KBM-7 (cell line): ENCODE results near the gene FABP1.

Source experiments
- DNase-seq: peaks from one replicate; pipeline ENCODE4 v3.0.0-alpha.2; 2015
- in situ Hi-C: fragments of 300-500 bp; cut with MboI; formaldehyde crosslinking; loops from 2 replicates; pipeline ENCODE4 v1.14.3; 2020; ENCODE audit warnings: low sequenced_read_pairs, low pct_unique_long_range_greater_than_20kb, mixed read lengths

The FABP1 gene

DNA sequence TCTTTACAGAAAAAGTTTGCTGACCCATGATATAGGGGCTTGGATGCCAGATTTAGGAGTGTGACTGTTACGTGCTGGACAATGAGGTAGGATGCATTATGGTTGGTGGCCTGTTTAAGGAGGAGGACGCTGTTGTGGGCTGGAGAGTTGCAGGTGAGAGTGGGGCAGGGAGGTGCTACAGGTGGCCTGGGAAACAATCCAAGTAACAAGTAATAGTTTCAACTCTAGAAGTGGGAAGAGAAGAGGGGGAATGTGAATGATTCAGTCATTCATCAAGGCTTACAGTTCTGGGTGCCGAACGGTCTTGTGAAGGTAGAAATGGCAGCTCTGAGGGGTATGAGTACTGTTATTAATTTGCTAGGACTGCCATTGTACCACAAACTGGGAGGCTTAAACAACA is 6.2 kb downstream of the FABP1 start:
- in situ Hi-C loops, result no loop called here
- DNase-seq, result no peak

- no peak for DNase-seq
- in situ Hi-C loops, result no loop called here
Observed at GRCh38 chr2:88117973-88118372, 9.9 kb downstream of the FABP1 start.

DNA sequence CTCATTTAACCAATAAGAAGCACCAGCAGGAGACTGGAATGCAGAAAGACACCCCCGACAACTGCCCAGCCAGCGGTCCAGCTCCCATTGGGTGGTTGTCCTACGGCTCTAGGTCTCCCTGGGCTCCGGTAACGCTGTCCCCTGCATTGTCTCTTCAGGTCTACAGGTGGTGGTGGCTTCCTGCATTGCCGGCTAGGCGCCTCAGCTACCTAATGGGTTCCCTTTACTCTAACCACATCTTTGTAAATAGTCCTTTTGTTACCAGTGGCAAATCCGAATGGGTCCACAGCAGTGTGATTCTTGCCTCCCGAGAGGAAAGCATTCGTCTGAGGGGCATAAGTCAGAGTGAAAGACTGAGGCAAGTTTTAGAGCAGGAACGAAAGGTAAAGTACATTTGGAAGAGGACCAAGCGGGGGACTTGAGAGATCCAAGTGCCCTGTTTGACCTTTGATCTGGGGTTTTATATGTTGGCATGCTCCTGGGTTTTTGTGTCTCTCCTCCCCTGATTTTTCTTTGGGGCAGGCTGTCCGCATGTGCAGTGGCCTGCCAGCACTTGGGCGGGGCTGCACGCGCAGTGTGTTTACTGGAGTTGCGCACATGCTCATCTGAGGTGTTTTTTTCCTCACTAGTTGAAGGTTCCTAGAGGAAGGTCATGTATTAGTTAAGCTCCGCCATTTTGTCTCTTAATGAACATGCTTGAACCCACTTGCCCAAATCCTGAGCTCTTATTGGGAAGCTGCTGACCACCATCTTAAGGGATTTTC is 11.0 kb downstream of the FABP1 start:
- in situ Hi-C loops, result no loop called here
- no peak for DNase-seq

- in situ Hi-C loops, result no loop called here
- DNase-seq, result no peak
Observed at GRCh38 chr2:88115825-88116518, 11.9 kb downstream of the FABP1 start.

- in situ Hi-C loops, result no loop called here
Observed at GRCh38 chr2:88114889-88115288, 13.0 kb downstream of the FABP1 start.

DNA sequence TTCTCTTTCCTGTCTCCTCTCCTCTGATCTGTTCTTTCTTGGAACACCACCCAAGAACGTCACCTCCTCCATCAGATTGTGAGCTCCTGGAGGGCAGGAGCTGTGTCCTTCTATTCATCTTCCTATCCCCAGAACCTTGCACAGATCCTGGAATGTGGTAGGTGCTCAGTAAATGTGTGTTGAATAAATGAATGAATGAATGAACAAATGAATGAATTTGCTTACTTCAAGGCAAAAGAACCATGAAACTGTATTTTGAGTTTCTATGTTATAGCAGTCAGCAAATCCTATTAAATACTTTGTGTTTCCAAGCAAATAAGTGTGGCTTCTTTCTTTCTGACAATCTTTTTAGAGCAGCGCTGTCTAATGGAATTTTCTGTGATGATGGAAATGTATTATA is 14.8 kb downstream of the FABP1 start:
- in situ Hi-C loops, result no loop called here
- DNase-seq, result no peak

More at GRCh38 chr2:88114889-88115288, 13.0 kb downstream of the FABP1 start:
- DNase-seq, result no peak

- in situ Hi-C loops, result no loop called here
- DNase-seq, result no peak
Observed at GRCh38 chr2:88110830-88111229, 17.0 kb downstream of the FABP1 start.

DNA sequence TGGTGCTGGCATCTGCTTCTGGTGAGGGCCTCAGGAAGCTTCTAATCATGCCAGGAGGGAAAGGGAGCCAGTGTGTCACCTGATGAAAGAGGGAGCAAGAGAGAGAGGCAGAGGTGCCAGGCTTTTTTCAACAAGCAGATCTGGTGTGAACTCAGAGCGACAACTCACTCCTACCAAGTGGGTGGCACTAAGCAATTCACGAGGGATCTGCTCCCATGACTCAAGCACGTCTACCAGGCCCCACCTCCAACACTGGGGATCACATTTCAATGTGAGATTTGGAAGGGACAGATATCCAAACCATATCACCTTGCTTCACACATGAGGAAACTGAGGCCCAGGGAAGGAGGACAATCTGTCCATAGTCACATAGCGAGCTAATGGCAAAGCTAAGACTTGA is 19.1 kb downstream of the FABP1 start:
- DNase-seq, result no peak
- in situ Hi-C loops, result no loop called here

DNA sequence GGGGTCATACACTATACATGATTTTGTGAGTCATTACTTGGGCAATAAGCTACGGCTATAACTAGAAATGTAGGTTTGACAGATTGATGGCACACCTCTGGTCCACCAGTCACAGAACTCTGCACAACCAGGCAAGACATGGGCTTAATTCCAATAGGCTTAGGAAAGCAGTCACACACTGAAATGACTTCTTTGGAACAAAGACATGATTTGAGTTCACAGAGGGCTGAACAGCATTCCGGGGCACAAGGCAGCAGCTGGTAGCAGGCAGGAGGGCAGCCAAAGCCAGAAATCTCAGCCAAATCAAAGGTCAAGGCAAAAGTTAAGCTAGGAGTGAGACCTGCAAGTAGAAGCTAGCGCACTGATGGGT is 27.4 kb downstream of the FABP1 start:
- no peak for DNase-seq
- in situ Hi-C loops, result no loop called here

- in situ Hi-C loops, result no loop called here
- peak; percentile 38 for DNase-seq
Observed at GRCh38 chr2:88099798-88100488, 27.9 kb downstream of the FABP1 start.

DNA sequence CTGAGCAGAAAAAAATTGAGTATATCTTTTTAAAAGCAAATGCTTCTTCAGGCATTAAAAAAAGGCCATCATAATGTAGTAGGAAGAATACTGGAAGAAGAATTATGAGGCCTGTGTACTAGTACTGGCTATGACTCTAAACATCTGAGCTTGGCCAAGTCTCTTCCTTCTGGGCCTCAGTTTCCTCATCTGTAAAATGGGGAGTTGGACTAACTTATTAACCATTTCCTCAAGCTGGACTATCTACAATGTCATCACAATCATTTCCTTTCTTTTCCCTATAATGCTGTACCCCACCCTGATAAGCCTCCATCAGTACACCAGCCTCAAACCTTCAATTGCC is 29.3 kb downstream of the FABP1 start:
- in situ Hi-C loops, result no loop called here
- no peak for DNase-seq

DNA sequence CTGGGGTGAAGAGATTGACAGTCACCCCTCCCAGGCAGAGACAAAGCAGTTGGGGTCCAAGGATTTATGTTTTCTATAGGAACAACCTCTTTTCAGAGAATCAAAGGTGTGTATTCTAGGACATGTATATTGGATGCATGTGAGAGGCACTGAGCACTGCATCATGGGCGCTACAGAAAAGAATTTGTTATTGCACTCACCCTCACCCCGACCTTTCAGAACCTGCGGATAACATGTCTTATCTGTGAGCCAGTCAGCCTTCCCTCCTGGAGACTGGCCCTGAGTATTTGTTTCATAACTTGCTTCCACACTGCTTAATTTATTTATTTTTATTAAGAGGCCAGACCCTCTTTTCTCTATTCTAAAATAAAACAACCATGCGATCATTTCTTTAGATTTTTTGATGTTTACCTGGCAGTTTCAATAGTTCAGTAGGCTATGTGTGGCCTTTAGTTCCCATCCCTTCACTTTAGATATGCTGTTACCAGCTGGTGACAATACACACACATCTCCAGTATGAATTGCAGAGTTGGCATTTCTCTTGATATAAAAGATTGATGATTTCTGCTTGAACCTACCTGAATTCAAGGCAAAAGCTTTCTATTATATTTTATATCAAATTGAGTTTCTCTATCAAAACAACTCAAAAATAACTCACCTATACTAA is 29.8 kb downstream of the FABP1 start:
- DNase-seq, result no peak
- in situ Hi-C loops, result no loop called here

DNA sequence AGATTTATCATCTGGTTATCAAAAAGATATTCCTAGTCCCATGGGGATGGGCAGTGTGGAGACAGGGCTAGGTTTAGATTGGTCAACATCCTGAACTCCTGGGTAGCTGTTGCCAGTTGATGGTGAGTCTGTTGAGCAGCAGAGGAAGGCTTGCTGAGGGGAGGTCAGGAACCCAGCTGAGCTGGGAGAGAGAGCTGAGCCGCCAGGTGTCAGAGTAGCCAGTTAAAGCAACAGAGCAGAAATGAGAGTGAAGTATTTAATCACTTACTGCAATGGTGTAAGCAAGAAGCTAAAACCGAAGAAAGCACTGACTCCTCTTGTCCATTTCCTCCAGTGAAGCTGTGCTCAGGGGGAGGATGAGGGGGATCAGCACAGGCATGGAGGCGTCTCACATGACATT is 30.7 kb downstream of the FABP1 start:
- in situ Hi-C loops, result no loop called here
- DNase-seq, result no peak

- in situ Hi-C loops, result no loop called here
- DNase-seq, result no peak
Observed at GRCh38 chr2:88096708-88097107, 31.2 kb downstream of the FABP1 start.

DNA sequence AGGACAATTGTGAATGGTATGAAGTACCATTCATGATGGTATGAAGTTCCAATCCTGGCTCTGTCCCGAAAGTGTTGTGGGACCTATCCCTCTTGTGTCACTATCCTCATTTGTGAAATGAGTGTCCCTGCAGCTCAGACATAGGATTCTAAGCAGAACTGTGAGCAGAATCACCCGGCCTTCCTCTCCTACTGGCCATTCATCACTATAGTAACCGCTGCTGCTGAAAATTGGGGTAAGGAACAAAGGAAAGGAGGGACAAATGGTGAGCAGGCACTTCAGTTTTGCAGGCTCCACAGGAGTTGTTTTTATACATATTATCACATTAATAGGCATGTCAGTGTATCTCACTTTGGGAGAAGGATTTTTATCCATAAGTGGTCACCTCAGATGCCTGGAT is 32.8 kb downstream of the FABP1 start:
- DNase-seq, result no peak
- in situ Hi-C loops, result no loop called here

GRCh38 chr2:88092773-88093172 is 35.1 kb downstream of the FABP1 start:
- in situ Hi-C loops, result no loop called here
- no peak for DNase-seq

DNA sequence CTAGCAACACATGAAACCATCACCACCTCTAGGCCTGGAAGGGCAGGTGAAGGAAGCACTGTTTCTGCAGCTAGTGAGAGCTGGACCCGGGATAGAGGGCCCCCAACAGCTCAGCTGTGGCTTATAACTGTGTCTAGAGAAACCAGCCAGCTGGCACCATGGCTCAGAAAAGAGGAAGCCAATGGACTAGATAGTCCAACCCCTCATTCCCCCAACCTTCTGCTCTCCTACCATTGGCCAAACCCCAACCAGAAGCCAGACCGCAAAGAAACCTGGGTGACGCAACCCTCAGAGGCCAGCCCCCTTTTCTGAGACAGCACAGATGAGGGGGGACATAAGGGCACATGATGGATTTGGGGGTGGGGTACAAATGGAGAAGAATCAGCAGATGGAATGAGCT is 35.9 kb downstream of the FABP1 start:
- in situ Hi-C loops, result no loop called here
- peak; percentile 23 for DNase-seq

DNA sequence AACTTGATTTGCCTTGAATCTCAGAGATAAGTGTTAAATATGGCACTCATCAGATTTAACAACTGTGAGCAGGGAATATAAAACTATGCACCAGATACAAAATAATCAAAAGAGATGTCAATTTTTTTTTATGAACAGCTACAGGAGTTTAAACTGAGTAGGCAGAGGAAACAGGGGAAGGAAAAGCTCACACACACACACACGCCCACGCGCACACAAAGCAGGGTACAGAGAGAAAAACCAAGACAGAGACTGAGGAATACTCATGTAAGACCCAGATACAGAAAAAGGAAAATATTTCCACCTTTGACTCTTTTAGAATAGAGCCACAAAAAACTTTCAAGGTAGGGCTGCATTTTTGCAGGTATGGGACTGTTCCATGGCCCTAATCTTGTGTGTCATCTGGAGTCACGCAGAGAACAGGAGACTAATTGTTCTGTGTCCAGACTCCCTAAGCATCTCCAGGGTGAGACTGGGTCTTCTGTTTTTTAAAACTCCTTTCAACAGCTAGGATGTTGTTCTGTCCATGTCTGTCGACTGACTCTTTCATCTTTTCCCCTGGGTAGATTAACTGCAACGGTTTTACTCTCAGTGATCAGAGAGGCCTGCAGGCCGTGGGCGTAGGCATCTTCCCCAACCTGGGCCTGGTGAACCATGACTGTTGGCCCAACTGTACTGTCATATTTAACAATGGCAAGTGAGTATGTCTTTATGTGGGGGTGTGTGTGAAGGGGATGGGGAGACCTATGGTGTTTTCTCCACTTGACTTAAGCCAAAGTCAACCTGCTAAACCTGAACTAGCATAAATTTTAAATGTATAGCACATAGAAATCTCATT is 37.2 kb downstream of the FABP1 start:
- peak; percentile 28 for DNase-seq
- in situ Hi-C loops, result no loop called here

GRCh38 chr2:88088999-88089398 is 38.9 kb downstream of the FABP1 start:
- in situ Hi-C loops, result no loop called here
- no peak for DNase-seq
